IPS-18a (cell line): ENCODE data around the gene PYGB.

Source experiments
- H3K27ac ChIP-seq: one replicate; pipeline ENCODE4 v1.5.1; 2013; ENCODE audit warnings: low read length
- H3K27me3 ChIP-seq: one replicate; pipeline ENCODE4 v1.6.1; 2013; ENCODE audit warnings: mild to moderate bottlenecking, low read length; ENCODE audit not compliant: control insufficient read depth, insufficient read depth
- H3K36me3 ChIP-seq: one replicate; pipeline ENCODE4 v1.6.1; 2013; ENCODE audit warnings: low read depth, low read length; ENCODE audit not compliant: control insufficient read depth
- H3K4me1 ChIP-seq: one replicate; pipeline ENCODE4 v1.6.1; 2013; ENCODE audit warnings: low read depth, low read length; ENCODE audit not compliant: control insufficient read depth
- H3K4me3 ChIP-seq: one replicate; pipeline ENCODE4 v1.5.1; 2013; ENCODE audit warnings: low read length
- H3K9ac ChIP-seq: one replicate; pipeline ENCODE4 v1.6.1; 2013; ENCODE audit warnings: mild to moderate bottlenecking, low read length, moderate library complexity
- H3K9me3 ChIP-seq: one replicate; pipeline ENCODE4 v1.6.1; 2013; ENCODE audit warnings: low read depth, low read length; ENCODE audit not compliant: control insufficient read depth

Gene PYGB

DNA sequence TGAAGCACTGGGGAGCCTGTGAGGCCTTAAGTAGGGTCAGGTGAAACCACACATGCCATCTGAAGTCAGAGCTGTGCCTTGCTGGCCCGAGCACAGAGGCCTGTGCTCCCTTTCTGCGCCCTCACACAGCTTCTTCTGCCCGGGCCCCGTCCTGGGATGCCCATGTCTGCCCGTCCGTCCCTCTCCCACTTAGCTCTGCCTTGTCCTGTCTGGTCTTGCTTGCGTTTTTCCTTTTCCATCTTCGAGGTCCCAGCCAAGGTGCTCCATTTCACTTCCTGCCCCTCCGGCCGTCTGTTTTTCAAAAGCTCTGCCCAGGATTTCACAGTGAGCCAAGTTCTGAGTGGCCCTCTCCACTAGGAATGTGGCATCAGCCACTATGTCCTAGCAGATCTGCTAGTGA is 45.6 kb downstream of the PYGB start:
- Histone ChIP-seq H3K4me1 (peaks cover 6% of the 10 kb centered on the region), H3K27me3 (no peaks in the 10 kb centered on the region), H3K36me3 (peaks cover 9% of the 10 kb centered on the region), H3K9me3 (no peaks in the 10 kb centered on the region), H3K4me3 (no peak overlapping the region), H3K9ac (no peak overlapping the region), H3K27ac (no peak overlapping the region)

DNA sequence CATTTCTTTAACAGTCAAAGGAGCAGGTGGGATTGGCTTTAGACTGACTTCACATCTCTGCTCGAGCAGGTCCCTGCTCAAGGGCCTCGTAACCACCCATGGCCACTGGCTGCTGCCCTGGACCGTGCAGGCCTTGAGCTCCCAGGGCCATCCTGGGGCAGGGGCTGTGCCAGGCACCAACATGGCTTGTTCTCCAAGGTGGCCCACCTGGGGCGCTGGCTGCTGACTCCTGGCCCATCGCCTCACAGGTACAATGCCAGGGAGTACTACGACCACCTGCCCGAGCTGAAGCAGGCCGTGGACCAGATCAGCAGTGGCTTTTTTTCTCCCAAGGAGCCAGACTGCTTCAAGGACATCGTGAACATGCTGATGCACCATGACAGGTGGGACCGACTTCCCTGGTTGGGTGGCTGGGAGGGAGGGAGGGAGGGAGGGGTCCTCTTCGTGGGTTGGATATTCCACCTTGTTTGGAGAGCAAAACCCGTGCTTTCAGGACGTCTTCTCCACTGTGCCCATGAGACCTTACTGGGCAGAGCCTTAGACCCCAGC is 46.1 kb downstream of the PYGB start:
- H3K27ac ChIP-seq: no peak overlapping the region
- H3K9me3 ChIP-seq: no peaks in the 10 kb centered on the region
- H3K27me3 ChIP-seq: no peaks in the 10 kb centered on the region
- H3K4me3 ChIP-seq: no peak overlapping the region
- H3K36me3 ChIP-seq: peaks cover 4% of the 10 kb centered on the region
- H3K4me1 ChIP-seq: peaks cover 6% of the 10 kb centered on the region
- no peak overlapping the region for H3K9ac ChIP-seq

DNA sequence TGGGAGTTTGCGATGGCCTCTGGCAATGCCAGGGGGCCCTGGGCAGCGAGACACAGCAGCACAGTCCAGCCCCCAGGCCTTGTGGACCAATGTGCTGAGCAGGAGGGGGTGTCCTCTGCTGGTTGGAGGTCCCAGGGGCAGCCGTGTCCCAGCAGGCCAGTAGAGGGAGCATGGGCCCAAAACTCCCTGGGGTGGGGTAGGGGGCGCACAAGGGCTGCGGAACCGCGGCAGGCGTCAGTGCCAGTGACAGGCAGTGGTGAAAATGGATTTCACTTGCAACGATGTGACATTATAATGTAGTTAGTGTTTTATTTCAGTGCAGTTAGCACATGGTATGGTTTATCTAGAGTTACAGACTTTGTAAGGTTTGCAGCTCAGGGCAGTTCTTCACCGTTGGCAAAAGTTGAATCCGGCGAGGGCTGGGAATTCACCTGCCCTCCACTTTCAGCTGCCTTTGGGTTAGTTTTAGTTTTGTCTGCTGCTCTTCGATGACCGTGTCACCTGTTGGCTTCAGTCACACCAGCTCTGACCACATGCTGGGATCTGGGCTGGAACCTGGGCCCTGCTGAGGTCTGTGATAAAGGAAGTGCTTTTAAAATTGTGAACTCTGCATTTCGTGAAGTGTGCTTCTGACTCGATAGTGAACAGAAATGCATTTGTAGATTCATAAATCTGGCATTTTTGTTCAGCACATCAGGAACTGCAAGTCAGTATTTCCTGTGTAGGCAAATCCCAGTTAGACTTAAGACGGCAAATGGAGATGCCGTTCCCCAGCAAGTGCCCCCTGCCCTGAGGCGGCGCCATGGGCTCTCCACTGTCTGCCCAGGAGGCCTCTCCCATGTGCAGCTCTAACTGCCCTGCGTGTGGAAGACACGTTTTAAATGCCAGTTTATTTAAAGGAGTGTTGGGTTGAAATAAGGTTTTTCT is 46.8 kb downstream of the PYGB start:
- peaks cover 6% of the 10 kb centered on the region for H3K4me1 ChIP-seq
- H3K4me3 ChIP-seq: no peak overlapping the region
- H3K9me3 ChIP-seq: no peaks in the 10 kb centered on the region
- no peak overlapping the region for H3K9ac ChIP-seq
- H3K36me3 ChIP-seq: peaks cover 4% of the 10 kb centered on the region
- no peak overlapping the region for H3K27ac ChIP-seq
- H3K27me3 ChIP-seq: no peaks in the 10 kb centered on the region

DNA sequence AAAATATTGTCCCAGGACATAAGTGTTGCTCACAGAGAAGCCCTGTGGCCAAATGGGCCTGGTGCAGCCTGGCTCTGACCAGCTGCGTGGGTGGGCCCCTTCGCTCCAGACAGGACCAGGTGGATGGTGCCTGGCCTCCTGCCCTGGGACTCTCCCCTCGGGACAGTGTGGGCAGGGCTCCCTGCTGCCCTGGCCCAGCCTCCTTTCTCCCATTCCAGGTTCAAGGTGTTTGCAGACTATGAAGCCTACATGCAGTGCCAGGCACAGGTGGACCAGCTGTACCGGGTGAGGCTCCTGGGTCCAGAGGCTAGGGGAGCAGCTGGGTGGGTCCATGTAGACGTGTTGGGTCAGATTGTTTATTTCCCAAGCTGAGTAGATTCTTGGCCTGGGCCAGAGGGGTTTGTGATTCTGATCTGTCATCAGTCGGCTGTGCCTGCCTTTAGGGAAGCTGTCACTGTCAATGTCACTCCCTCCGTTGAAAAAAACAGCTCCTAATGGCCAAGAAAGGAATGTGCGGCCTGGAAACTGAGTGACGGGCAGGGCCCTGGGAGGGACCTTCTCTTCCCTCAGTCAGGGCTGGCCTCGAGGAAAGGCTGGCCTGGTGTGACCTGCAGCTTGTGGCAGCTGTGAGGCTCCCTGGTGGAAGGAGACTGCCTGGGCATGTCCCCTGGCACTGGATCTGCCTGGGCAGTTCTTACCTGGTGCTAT is 47.7 kb downstream of the PYGB start:
- no peaks in the 10 kb centered on the region for H3K27me3 ChIP-seq
- peaks cover 4% of the 10 kb centered on the region for H3K36me3 ChIP-seq
- no peak overlapping the region for H3K4me3 ChIP-seq
- H3K27ac ChIP-seq: no peak overlapping the region
- no peaks in the 10 kb centered on the region for H3K9me3 ChIP-seq
- H3K9ac ChIP-seq: no peak overlapping the region
- peaks cover 6% of the 10 kb centered on the region for H3K4me1 ChIP-seq

DNA sequence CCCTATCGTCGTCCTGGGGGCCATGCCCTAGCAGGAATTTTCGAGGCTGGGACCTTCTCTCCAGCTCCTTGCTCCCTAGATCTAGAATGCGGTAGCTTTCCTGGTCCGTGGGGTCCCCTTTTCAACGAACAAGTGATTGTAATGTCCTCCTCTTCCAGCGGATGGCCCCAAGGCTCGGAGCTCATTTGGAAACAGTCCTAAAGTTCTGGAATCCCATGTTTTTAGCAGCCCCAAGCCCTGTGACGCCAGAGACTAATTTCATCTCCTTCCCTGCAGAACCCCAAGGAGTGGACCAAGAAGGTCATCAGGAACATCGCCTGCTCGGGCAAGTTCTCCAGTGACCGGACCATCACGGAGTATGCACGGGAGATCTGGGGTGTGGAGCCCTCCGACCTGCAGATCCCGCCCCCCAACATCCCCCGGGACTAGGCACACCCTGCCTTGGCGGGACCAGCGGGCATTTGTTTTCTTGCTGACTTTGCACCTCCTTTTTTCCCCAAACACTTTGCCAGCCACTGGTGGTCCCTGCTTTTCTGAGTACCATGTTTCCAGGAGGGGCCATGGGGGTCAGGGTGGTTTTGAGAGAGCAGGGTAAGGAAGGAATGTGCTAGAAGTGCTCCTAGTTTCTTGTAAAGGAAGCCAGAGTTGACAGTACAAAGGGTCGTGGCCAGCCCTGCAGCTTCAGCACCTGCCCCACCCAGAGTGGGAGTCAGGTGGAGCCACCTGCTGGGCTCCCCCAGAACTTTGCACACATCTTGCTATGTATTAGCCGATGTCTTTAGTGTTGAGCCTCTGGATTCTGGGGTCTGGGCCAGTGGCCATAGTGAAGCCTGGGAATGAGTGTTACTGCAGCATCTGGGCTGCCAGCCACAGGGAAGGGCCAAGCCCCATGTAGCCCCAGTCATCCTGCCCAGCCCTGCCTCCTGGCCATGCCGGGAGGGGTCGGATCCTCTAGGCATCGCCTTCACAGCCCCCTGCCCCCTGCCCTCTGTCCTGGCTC is 48.5 kb downstream of the PYGB start:
- Histone ChIP-seq H3K27me3 (no peaks in the 10 kb centered on the region), H3K4me3 (no peak overlapping the region), H3K9me3 (no peaks in the 10 kb centered on the region), H3K9ac (no peak overlapping the region), H3K4me1 (peaks cover 6% of the 10 kb centered on the region), H3K36me3 (peaks cover 4% of the 10 kb centered on the region), H3K27ac (no peak overlapping the region)

DNA sequence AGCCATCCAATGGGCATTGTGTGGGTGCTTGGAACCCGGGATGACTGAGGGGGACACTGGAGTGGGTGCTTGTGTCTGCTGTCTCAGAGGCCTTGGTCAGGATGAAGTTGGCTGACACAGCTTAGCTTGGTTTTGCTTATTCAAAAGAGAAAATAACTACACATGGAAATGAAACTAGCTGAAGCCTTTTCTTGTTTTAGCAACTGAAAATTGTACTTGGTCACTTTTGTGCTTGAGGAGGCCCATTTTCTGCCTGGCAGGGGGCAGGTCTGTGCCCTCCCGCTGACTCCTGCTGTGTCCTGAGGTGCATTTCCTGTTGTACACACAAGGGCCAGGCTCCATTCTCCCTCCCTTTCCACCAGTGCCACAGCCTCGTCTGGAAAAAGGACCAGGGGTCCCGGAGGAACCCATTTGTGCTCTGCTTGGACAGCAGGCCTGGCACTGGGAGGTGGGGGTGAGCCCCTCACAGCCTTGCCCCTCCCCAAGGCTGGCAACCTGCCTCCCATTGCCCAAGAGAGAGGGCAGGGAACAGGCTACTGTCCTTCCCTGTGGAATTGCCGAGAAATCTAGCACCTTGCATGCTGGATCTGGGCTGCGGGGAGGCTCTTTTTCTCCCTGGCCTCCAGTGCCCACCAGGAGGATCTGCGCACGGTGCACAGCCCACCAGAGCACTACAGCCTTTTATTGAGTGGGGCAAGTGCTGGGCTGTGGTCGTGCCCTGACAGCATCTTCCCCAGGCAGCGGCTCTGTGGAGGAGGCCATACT is 49.4 kb downstream of the PYGB start:
- no peaks in the 10 kb centered on the region for H3K9me3 ChIP-seq
- peaks cover 4% of the 10 kb centered on the region for H3K36me3 ChIP-seq
- no peak overlapping the region for H3K27ac ChIP-seq
- H3K4me1 ChIP-seq: peaks cover 6% of the 10 kb centered on the region
- no peak overlapping the region for H3K4me3 ChIP-seq
- no peaks in the 10 kb centered on the region for H3K27me3 ChIP-seq
- no peak overlapping the region for H3K9ac ChIP-seq

DNA sequence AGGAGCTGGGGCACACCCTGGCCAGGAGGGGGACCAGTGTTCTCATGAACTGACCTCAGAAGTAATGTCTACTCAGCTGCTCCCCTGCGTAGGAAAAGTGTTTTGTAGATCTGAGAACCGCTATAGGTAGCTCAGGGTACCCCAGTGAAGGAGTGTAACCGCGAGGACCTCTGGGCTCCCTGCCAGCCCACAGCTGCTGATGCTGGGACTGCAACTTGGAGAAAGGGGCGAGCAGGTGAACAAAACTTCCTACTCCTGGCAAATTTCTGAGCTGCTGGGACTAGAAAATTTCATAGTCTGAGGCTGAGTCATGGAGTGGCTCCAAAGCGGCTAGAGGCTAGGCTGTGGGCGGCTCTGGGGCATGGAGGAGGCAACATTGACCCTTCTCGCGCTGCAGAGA is 51.9 kb downstream of the PYGB start:
- Histone ChIP-seq H3K27me3 (no peaks in the 10 kb centered on the region), H3K4me1 (peaks cover 4% of the 10 kb centered on the region), H3K4me3 (no peak overlapping the region), H3K36me3 (peaks cover 4% of the 10 kb centered on the region), H3K27ac (no peak overlapping the region), H3K9me3 (no peaks in the 10 kb centered on the region), H3K9ac (no peak overlapping the region)

DNA sequence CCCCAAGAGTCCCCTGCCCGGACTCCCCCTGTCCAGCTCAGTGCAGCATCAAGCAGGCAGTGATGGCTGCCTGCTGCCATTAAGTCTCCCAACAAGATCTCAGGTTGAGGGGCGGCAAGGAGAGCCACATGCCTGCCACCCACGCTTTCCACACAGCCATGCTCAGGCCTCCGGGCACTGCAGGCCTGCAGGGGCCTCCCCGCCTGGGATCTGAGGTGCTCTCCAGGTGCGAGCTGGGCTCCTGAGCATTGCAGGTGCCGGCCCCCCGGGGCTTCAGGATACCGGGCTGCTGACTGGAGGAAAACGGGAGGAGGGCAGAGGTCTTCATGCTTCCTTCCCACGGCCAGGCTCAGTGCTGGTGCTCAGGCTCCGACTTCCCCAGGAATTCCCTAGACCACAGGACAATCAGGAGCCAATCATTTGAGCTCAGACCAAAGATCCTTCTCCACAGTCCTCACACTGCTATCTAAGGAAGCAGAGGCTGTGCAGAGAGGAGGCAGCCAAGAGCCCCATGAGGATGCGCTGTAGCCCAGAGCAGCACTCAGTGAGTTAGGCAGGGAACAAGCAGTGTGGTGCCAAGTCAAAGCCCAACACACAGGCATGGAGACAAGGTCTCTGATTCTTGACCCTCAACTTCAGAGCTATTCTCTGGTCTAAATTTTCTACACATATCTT is 52.7 kb downstream of the PYGB start:
- no peak overlapping the region for H3K27ac ChIP-seq
- H3K36me3 ChIP-seq: peaks cover 4% of the 10 kb centered on the region
- H3K4me1 ChIP-seq: peaks cover 3% of the 10 kb centered on the region
- no peak overlapping the region for H3K9ac ChIP-seq
- H3K27me3 ChIP-seq: no peaks in the 10 kb centered on the region
- no peak overlapping the region for H3K4me3 ChIP-seq
- no peaks in the 10 kb centered on the region for H3K9me3 ChIP-seq

DNA sequence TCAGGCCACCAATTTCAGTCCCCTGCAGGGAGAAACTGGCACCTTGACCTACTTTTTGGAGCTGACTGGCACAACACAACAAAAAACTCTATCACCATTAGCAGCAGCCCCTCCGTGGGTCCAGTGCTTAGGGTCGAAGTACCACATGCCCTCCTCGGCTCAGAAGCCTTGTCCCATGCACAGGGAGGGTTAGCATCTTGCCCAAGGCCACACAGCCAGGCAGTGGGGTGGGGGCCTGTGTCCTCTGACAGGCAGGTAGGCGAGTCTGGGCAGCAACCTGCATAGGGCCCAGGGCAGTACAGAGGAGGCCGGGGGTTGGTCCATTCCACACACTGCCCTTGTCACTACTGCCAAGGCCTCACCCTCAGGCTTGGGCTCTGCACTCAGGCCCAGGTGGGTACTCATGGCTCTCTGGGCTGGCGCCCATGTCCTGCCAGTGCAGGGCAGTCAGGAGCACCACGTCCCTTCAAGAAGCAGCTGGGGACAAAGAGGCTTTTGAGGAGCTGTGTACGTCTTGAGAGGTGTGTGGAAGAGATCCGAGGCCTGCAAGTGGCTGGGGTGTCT is 53.6 kb downstream of the PYGB start:
- no peaks in the 10 kb centered on the region for H3K9me3 ChIP-seq
- no peak overlapping the region for H3K9ac ChIP-seq
- H3K27ac ChIP-seq: no peak overlapping the region
- H3K27me3 ChIP-seq: no peaks in the 10 kb centered on the region
- H3K36me3 ChIP-seq: no peaks in the 10 kb centered on the region
- no peak overlapping the region for H3K4me3 ChIP-seq
- H3K4me1 ChIP-seq: peaks cover 3% of the 10 kb centered on the region

DNA sequence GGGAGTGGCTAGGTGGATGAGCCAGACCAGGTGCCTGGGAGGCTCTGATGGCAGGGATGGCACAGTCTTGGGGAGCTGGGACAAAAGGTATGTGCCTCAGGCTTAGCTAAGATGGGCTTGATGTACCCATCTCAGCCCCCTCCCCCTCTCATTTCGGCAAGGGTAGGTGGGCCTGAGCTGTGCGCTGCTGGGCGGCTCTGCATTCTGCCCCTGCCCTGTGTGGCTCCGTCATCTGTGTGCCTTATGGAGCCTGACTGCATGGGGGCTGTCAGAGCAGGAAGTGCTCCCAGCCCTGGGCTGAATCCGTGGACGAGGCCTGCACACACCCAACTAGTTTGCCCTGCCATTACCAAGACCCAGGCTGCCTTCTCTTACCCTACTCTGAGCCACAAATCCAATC is 54.7 kb downstream of the PYGB start:
- Histone ChIP-seq H3K27me3 (no peaks in the 10 kb centered on the region), H3K9me3 (no peaks in the 10 kb centered on the region), H3K4me1 (peaks cover 2% of the 10 kb centered on the region), H3K4me3 (no peak overlapping the region), H3K27ac (no peak overlapping the region), H3K9ac (no peak overlapping the region), H3K36me3 (peaks cover 6% of the 10 kb centered on the region)
